K562 (cell line): ENCODE results near the gene LRMDA. TPM values are rescaled to one million over a fixed set of nuclear protein-coding genes. Genes with fewer than 3 reads are reported as not detected.
A peak's percentile ranks its signal among the peaks of the same experiment; 100 is the strongest.

ENCODE experiments used
- SMC3 ChIP-seq: conservative IDR thresholded peaks from 2 replicates; pipeline ENCODE4 v1.6.1; 2011; ENCODE audit warnings: low read depth, low read length, improper control_type of control experiment; ENCODE audit not compliant: insufficient read depth
- polyA plus RNA-seq, 8 experiments: library from polyadenylated mRNA; depleted of rRNA in 4 of 8; stranded (reverse) in 5 of 8; unstranded in 3 of 8; fragments of >200 nt; fragmentation: Nextera tagmentation in 2 of 8; fragmentation: Illumina TruSeq in 1 of 8; extraction: Ambion mirVana in 2 of 8; extraction: Trizol in 1 of 8; gene quantifications; 2 replicates each; pipeline versions ENCODE4 v1.2.1 to v1.2.3, GENCODE V29; 2011 to 2014; ENCODE audit warnings: inconsistent platforms in 1 of 8, missing spikeins in 1 of 8
- total RNA-seq, 7 experiments: library from RNA; depleted of rRNA in 6 of 7; stranded (reverse); fragments of >200 nt in 6 of 7; fragmentation: Illumina TruSeq in 2 of 7; extraction: Trizol in 2 of 7; gene quantifications; 2 replicates each; pipeline versions ENCODE4 v1.2.1 to v1.2.3, GENCODE V29; 2011 to 2021; ENCODE audit warnings: low replicate concordance in 1 of 7
- TF ChIP-seq, protein P1 (sequence below): sonication (generic); formaldehyde crosslinking; IDR thresholded peaks from 2 replicates; pipeline ENCODE4 v1.8.1; 2023; ENCODE audit warnings: mild to moderate bottlenecking, missing genetic modification reagents
- TF ChIP-seq, protein P2 (sequence below): fragments of 250-450 bp; sonication (Bioruptor Pico); IDR thresholded peaks from 2 replicates; pipeline ENCODE4 v1.5.0; 2020; ENCODE audit warnings: mild to moderate bottlenecking
- TF ChIP-seq, protein P3 (sequence below): fragments of 200-800 bp; sonication (Bioruptor generic); IDR thresholded peaks from 2 replicates; pipeline ENCODE4 v1.6.1; 2017; ENCODE audit warnings: missing genetic modification characterization, missing compliant biosample characterization

Gene LRMDA
- total and polyA plus RNA-seq, 9 of the 15 experiments (the other 6 are each of a cell fraction or from before 2014, with no cell fraction given), result 0.25 TPM; not detected in 8

DNA sequence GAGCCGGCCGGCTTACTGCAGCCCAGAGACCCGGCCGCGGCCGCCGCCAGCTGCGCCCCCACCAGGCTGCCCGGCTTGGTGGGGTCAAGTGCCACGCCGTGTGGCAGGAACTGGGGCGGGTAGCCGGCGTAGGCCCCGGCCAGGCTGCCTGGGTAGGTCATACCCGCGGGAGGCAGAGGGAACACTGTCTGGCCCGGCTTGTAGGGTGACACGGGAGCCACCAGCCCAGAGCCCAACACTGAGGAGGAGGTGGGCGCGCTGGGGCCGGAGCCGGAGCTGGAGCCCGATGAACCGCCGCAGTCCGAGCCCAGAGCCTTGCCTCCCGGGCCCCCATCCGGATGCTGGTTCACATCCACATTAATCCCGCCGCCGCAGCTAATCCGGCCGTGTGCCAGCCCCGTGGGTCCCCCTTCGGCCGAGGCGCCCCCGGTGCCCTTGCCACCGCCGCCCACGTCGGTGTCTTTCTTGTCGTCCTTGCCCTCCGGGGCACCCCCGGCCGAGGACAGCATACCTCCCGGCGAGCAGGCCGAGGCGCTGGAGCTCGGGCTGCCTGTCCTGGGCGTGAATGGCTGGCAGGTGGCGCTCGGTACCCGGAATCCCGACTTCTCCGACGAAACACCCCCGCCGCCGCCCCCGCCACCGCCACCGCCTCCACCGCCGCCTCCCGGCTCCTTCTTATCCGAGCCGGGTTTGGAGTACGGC, 31.8 kb upstream of the LRMDA start (continued):
- TF ChIP-seq, protein P1, sequence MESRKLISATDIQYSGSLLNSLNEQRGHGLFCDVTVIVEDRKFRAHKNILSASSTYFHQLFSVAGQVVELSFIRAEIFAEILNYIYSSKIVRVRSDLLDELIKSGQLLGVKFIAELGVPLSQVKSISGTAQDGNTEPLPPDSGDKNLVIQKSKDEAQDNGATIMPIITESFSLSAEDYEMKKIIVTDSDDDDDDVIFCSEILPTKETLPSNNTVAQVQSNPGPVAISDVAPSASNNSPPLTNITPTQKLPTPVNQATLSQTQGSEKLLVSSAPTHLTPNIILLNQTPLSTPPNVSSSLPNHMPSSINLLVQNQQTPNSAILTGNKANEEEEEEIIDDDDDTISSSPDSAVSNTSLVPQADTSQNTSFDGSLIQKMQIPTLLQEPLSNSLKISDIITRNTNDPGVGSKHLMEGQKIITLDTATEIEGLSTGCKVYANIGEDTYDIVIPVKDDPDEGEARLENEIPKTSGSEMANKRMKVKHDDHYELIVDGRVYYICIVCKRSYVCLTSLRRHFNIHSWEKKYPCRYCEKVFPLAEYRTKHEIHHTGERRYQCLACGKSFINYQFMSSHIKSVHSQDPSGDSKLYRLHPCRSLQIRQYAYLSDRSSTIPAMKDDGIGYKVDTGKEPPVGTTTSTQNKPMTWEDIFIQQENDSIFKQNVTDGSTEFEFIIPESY, result no peak
- peak; percentile 45 for TF ChIP-seq SMC3
- TF ChIP-seq, protein P2, sequence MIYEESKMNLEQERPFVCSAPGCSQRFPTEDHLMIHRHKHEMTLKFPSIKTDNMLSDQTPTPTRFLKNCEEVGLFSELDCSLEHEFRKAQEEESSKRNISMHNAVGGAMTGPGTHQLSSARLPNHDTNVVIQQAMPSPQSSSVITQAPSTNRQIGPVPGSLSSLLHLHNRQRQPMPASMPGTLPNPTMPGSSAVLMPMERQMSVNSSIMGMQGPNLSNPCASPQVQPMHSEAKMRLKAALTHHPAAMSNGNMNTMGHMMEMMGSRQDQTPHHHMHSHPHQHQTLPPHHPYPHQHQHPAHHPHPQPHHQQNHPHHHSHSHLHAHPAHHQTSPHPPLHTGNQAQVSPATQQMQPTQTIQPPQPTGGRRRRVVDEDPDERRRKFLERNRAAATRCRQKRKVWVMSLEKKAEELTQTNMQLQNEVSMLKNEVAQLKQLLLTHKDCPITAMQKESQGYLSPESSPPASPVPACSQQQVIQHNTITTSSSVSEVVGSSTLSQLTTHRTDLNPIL, result no peak
- TF ChIP-seq, protein P3, sequence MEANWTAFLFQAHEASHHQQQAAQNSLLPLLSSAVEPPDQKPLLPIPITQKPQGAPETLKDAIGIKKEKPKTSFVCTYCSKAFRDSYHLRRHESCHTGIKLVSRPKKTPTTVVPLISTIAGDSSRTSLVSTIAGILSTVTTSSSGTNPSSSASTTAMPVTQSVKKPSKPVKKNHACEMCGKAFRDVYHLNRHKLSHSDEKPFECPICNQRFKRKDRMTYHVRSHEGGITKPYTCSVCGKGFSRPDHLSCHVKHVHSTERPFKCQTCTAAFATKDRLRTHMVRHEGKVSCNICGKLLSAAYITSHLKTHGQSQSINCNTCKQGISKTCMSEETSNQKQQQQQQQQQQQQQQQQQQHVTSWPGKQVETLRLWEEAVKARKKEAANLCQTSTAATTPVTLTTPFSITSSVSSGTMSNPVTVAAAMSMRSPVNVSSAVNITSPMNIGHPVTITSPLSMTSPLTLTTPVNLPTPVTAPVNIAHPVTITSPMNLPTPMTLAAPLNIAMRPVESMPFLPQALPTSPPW, result peak; percentile 62
